Measurements from ENCODE around the gene AMBRA1.

GRCh38 chr11:46346886-46347636, 246.8 kb downstream of the AMBRA1 start, which contains the start of gene DGKZ:
- TF ChIP-seq CTCF (IDR thresholded peaks at IDR 0.05) = peak; percentile 69 to 100 (median 93)
- peak; percentile 67 for TF ChIP-seq POLR2A (IDR thresholded peaks at IDR 0.05)

Data from prostate gland (tissue), 2 donors.